NOMO-1 treated with dmso at 0.1 percent for 144 hours (cell line): ENCODE results near the gene ATP2B1.

Experiments used
- DNase-seq: peaks from one replicate; lab custom pipeline; 2025; ENCODE audit not compliant: unreplicated experiment; lab: John Stamatoyannopoulos, UW

ATP2B1 gene

GRCh38 chr12:89544022-89544421 lies 164.6 kb downstream of the ATP2B1 start:
- no peak for DNase-seq

GRCh38 chr12:89542912-89543592 lies 165.6 kb downstream of the ATP2B1 start:
- DNase-seq: peak; percentile 67

GRCh38 chr12:89542236-89542635 lies 166.4 kb downstream of the ATP2B1 start:
- no peak for DNase-seq

GRCh38 chr12:89540586-89540985 lies 168.1 kb downstream of the ATP2B1 start:
- DNase-seq: no peak

GRCh38 chr12:89539426-89540223 lies 169.0 kb downstream of the ATP2B1 start:
- peak; percentile 14 for DNase-seq

- DNase-seq: no peak
Observed at GRCh38 chr12:89538897-89539296, 169.7 kb downstream of the ATP2B1 start.
